Transverse colon (tissue), 4 donors: ENCODE results near the gene SDK2.

Experiments used
- CTCF ChIP-seq, 5 experiments: fragments of 200-600 bp in 3 of 5; fragments of 450-650 bp in 2 of 5; sonication (generic) in 3 of 5; IDR thresholded peaks; 1 replicate in 2 of 5; 2 replicates in 3 of 5; pipeline ENCODE4 v1.5.1; 2016 to 2017; ENCODE audit warnings: antibody characterized with exemption in 5 of 5, inconsistent platforms in 3 of 5, mild to moderate bottlenecking in 2 of 5, moderate library complexity in 1 of 5
- EP300 ChIP-seq: sonication (generic); formaldehyde crosslinking; IDR thresholded peaks from one replicate; pipeline ENCODE4 v1.6.1; 2017; ENCODE audit warnings: antibody characterized with exemption, low read depth
- POLR2A ChIP-seq: fragments of 450-650 bp; IDR thresholded peaks from one replicate; pipeline ENCODE4 v1.6.1; 2016; ENCODE audit warnings: antibody characterized with exemption, mild to moderate bottlenecking, moderate library complexity
- POLR2AphosphoS5 ChIP-seq, 3 donors: sonication (generic); formaldehyde crosslinking; IDR thresholded peaks; one replicate each; pipeline ENCODE4 v1.6.1; 2016; ENCODE audit warnings: antibody characterized with exemption in 3 of 3

DNA sequence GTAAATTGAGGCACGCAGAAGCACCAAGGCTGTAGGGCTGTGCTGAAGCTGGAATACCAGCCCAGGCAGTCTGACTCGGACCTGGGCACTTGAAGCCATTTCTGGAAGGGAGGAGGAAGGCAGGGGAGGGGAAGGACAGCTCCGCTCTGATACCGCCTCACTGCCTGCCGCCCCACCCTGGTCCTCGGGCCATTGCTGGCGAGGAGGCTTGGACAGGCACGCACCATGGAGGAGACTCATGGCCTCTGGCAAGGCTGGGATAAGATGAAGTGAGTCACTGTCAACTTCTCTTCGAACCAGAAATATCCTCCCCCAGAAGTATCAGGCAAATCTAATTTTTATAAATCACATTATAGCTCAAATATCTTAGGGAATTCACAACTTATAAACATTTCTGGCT, 81.3 kb downstream of the SDK2 start:
- TF ChIP-seq CTCF (IDR thresholded peaks at IDR 0.05) (no peak), POLR2AphosphoS5 (IDR thresholded peaks at IDR 0.05) (no peak), EP300 (no peak), POLR2A (no peak)
